ENCODE results near the gene MIS18A.

MIS18A gene

GRCh38 chr21:32317726-32318125 lies 38.9 kb upstream of the MIS18A start:
- Histone ChIP-seq H3K9ac (ENCODE audit: low read length) (no peak overlapping the region), H3K4me3 (ENCODE audit: insufficient read depth, low read length, poor library complexity, severe bottlenecking) (no peak overlapping the region), H3K4me2 (ENCODE audit: low read depth, low read length, poor library complexity, severe bottlenecking) (no peak overlapping the region), H3K27ac (ENCODE audit: low read depth, low read length) (no peak overlapping the region), H3K36me3 (ENCODE audit: low read length) (peaks cover 4% of the 10 kb centered on the region; the same call in 1 of the 2 replicates), H3K27me3 (ENCODE audit: low read length) (no peaks in the 10 kb centered on the region), H3K79me2 (ENCODE audit: insufficient read depth, low read length) (no peaks in the 10 kb centered on the region), H3K9me3 (ENCODE audit: insufficient read depth, low read length) (no peaks in the 10 kb centered on the region), H4K20me1 (ENCODE audit: low read depth, low read length) (no peaks in the 10 kb centered on the region), H2AFZ (ENCODE audit: low read depth, low read length, severe bottlenecking) (no peak overlapping the region), H3K9me2 (replicated peaks; ENCODE audit: insufficient read depth, low read length) (no peaks in the 10 kb centered on the region), H3F3A (ENCODE audit: insufficient read depth) (no peaks in the 10 kb centered on the region)
- TF ChIP-seq EZH2phosphoT487 (conservative IDR thresholded peaks at IDR 0.05; ENCODE audit: low read length) (no peak), CTCF (IDR thresholded peaks at IDR 0.05; ENCODE audit: insufficient read depth, low read length, poor library complexity, severe bottlenecking) (no peak)

GRCh38 chr21:32316361-32317215 lies 37.7 kb upstream of the MIS18A start:
- TF ChIP-seq EZH2phosphoT487 (conservative IDR thresholded peaks at IDR 0.05; ENCODE audit: low read length) (no peak), CTCF (IDR thresholded peaks at IDR 0.05; ENCODE audit: insufficient read depth, low read length, poor library complexity, severe bottlenecking) (no peak)
- H3K9ac ChIP-seq (ENCODE audit: low read length): no peak overlapping the region
- H3K9me2 ChIP-seq (replicated peaks; ENCODE audit: insufficient read depth, low read length): no peaks in the 10 kb centered on the region
- no peak overlapping the region for H3K4me3 ChIP-seq (ENCODE audit: insufficient read depth, low read length, poor library complexity, severe bottlenecking)
- no peaks in the 10 kb centered on the region for H4K20me1 ChIP-seq (ENCODE audit: low read depth, low read length)
- H2AFZ ChIP-seq (ENCODE audit: low read depth, low read length, severe bottlenecking): no peak overlapping the region
- peaks cover 4% of the 10 kb centered on the region; the same call in 1 of the 2 replicates for H3K36me3 ChIP-seq (ENCODE audit: low read length)
- H3K27ac ChIP-seq (ENCODE audit: low read depth, low read length): no peak overlapping the region
- H3K79me2 ChIP-seq (ENCODE audit: insufficient read depth, low read length): no peaks in the 10 kb centered on the region
- no peak overlapping the region for H3K4me2 ChIP-seq (ENCODE audit: low read depth, low read length, poor library complexity, severe bottlenecking)
- H3K27me3 ChIP-seq (ENCODE audit: low read length): no peaks in the 10 kb centered on the region
- H3F3A ChIP-seq (ENCODE audit: insufficient read depth): no peaks in the 10 kb centered on the region
- H3K9me3 ChIP-seq (ENCODE audit: insufficient read depth, low read length): no peaks in the 10 kb centered on the region

- peaks cover 4% of the 10 kb centered on the region; the same call in 1 of the 2 replicates for H3K36me3 ChIP-seq (ENCODE audit: low read length)
- H4K20me1 ChIP-seq (ENCODE audit: low read depth, low read length): no peaks in the 10 kb centered on the region
- TF ChIP-seq CTCF (IDR thresholded peaks at IDR 0.05; ENCODE audit: insufficient read depth, low read length, poor library complexity, severe bottlenecking): no peak
- no peak for TF ChIP-seq EZH2phosphoT487 (conservative IDR thresholded peaks at IDR 0.05; ENCODE audit: low read length)
Observed at GRCh38 chr21:32315511-32316281, 36.8 kb upstream of the MIS18A start.

More at GRCh38 chr21:32315511-32316281, 36.8 kb upstream of the MIS18A start:
- Histone ChIP-seq H2AFZ (ENCODE audit: low read depth, low read length, severe bottlenecking) (no peak overlapping the region), H3K4me2 (ENCODE audit: low read depth, low read length, poor library complexity, severe bottlenecking) (no peak overlapping the region), H3K79me2 (ENCODE audit: insufficient read depth, low read length) (no peaks in the 10 kb centered on the region), H3K9me2 (replicated peaks; ENCODE audit: insufficient read depth, low read length) (no peaks in the 10 kb centered on the region), H3K27ac (ENCODE audit: low read depth, low read length) (no peak overlapping the region), H3K9ac (ENCODE audit: low read length) (no peak overlapping the region), H3F3A (ENCODE audit: insufficient read depth) (no peaks in the 10 kb centered on the region), H3K4me3 (ENCODE audit: insufficient read depth, low read length, poor library complexity, severe bottlenecking) (no peak overlapping the region), H3K9me3 (ENCODE audit: insufficient read depth, low read length) (no peaks in the 10 kb centered on the region), H3K27me3 (ENCODE audit: low read length) (no peaks in the 10 kb centered on the region)

Measured in SU-DHL-6 (cell line).